GM15510 (cell line): Measurements from ENCODE around the gene AOX1.

Experiments
- POLR2A ChIP-seq: IDR thresholded peaks from 3 replicates; pipeline ENCODE4 v1.6.1; 2011; ENCODE audit warnings: borderline replicate concordance; ENCODE audit not compliant: insufficient read length; ENCODE audit errors: extremely low read depth

The AOX1 gene

DNA sequence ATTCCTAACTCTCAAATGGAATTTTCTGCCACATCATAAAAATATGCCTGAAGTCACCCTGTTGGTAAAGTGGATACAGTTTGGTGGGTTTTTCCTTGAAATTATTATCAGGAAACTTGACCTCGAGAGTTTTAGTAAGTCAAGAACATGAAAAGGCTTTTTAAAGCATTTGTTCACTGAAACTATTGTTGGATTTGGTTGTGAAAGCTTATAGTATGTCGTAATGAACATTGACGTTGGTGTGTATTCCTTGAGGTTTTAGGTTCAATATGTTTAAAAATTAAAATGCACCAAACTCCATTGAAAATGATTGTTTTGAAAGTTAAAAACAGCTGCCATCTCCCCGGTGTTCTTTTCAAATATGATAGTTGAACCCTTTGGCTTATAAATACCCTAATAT is 30.8 kb downstream of the AOX1 start:
- no peak for TF ChIP-seq POLR2A

DNA sequence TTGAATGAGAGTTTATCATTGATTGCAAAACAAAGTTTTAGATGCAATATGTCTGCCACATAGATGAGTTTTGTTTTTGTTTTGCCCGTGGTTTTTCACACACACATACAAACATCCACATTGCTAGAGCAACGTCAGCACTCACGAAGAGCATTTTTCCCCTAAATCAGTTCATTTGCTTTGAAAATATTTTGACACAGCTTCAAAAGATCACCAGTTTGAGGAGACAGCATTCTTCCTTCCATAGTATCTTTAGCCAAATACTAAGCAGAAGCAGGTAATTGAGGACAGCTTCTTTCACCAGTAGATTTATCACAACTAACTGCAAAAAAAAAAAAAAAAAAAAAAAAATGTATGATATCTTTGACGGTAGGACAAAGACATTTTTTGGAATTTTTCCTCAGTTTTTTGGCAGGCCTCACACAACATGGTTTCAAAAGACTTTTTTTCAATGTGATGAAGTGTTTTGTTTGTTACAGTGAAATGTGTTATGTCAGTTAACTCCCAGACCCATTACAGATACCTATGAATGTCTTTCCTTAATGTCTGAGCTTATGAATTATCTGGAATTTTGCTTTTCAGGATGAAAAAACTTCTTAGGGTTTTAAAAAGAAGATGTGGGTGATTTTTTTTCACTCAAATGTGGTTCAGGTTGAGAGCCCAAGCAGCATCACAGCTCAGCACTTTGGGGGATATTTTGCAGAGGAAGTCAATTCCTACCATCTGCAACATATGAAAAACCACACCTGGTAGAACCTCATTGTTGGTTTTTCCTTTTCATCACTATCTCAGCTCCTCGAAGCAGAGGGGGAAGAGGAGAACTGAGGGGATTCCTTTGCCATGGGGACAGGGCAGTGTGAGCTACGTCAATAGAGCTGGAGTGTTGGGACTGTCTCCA is 31.6 kb downstream of the AOX1 start:
- TF ChIP-seq POLR2A: no peak

DNA sequence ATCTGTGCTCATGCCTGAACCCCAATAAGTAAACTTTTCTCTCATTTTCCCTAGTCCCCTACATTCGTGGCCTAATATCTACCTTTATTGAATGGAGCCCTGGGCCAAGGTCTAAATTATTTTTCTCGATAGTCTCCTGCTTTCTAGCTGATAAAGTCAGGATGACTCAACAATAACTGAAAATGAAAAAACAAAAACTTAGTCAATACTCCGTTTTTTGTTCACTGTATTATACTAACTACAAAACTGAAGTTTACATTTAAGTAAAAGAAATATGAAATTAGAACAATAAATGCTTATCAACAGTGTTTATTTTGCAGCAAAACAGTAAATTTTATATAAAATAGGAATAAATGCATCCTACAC is 32.2 kb downstream of the AOX1 start:
- no peak for TF ChIP-seq POLR2A

DNA sequence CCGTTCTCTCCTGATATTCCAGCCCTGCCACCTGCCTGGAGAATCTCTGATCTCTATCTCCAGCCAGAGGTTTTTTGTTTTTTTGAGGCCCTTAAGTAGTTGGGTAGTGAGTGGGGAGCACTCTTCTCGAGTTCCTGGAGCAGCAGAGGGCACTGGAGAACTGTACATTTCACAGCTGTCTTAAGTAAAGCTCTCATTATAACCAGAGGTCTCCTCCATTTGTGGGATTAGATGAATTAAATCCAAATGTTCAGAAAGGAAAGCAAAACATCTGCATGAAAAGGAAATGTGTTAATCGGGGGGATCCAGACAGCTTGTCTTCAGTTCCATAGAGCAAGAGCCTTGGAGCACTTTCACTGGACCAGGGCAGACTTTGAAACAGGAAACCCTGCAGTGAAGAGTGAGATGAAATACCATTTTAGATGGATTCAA is 32.8 kb downstream of the AOX1 start:
- no peak for TF ChIP-seq POLR2A

DNA sequence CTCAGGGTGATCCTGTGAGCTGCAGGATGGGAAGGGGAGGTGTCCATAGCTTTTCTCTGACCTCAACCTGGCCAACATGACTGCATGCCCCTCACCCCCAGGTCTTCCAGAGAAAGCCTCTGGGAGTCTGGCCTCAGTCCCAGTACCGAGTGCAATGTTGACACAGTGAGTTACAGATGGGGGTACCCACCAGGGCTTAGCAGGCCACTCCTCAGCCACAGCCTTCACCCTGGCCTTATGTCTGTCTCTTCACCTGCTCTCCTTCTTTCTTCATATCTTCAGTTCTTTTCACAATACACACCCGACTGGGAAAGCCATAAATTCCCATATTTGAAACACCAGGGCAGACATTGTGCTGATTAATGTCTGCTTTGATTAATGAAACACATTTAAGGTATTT is 33.5 kb downstream of the AOX1 start:
- no peak for TF ChIP-seq POLR2A

DNA sequence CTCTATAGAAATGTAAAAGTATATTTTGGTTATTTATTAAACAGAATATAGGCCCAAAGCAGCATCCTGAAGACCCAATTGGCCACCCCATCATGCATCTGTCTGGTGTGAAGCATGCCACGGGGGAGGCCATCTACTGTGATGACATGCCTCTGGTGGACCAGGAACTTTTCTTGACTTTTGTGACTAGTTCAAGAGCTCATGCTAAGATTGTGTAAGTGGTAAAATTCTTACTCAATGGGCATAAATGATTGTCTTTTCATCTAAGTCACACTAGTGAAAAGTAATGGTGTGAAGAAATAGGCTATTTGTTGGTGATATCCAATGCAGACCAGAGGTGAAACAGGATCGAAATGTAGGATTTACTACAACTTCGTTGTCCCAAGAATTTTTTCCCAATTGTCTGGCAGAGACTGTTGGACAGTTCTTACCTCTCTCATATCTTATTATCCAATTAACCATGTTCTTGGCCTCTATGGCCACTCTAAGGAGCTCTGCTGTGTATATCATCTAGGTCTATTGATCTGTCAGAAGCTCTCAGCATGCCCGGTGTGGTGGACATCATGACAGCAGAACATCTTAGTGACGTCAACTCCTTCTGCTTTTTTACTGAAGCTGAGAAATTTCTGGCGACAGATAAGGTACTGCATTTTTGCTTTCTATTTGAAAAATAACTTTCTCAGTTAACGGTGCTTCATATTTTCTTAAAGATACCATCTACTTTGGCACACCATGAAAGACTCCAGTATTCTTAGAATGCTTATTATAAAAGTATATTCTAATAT is 35.0 kb downstream of the AOX1 start:
- TF ChIP-seq POLR2A: no peak

DNA sequence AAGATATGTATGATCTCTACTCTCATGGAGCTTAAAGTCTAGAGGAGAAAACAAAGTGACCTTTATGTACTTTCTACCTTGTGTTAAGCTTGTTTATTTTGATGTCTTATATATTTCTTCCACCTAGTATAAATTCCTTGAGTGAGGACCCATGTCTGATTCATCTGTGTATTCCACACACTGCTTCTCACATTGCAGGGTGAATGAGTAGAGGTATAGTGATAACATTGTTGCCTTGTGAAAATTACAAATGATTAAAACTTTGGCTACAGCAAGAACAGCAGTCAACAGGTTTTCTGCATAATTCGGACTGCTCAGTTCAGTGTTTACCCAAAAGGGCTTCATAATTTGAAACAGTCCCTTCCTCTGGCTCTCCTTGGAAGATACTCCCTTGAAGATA is 36.3 kb downstream of the AOX1 start:
- TF ChIP-seq POLR2A: no peak

DNA sequence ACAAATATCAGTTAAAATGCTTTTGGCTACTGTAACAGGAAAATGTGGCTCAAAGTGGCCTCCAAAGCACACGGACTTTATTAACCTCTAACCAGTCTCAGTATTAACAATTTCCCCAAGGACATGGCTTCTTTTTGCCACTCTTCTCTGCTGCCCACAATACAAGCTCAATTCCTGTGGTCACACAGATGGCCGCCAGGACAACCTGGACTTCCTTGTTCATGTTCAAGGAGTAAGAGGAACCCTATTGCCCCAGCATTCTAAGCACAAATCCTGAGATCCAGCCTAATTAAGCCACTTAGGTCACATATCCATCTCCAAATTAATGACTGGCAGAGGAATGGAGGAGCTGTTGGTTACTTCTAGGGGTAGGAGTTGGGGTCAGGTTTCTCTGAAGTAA is 38.2 kb downstream of the AOX1 start:
- no peak for TF ChIP-seq POLR2A

DNA sequence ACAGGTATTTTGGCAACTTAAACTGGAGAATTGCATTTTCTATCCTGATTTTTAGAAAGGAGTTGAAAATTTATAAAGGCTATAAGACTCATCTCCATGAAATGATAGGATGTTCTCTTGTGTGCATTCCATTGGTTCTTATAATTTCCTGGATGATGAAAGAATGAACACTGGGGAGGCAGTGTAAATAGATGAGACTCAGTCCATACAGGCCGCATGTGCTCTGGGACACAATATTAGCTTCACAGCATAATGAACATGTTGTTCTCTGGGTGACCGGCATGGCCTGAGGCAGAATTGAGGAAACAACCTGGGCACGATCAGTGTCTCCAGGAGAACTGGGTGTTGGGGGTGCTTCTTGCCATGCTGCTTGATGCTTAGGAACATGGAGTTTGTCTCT is 38.8 kb downstream of the AOX1 start:
- TF ChIP-seq POLR2A: no peak

DNA sequence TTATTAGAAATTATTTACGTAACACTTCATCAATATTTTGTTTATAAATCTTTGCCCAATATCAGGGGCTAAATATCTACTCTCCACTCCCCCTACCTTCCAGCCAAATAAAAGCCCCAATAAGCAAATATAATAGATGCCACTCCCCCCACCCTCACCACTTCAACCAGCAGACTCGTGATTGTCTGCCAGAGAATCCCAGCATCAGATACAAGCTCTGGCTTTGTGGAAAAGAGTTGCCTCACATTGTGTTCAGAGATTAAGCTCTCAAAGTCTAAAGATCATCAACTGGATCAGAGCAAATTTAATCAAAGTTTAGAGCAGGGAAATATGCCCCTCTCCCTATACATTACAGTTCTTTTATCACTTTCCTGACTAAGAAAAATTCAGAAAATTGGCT is 39.5 kb downstream of the AOX1 start:
- TF ChIP-seq POLR2A: no peak

DNA sequence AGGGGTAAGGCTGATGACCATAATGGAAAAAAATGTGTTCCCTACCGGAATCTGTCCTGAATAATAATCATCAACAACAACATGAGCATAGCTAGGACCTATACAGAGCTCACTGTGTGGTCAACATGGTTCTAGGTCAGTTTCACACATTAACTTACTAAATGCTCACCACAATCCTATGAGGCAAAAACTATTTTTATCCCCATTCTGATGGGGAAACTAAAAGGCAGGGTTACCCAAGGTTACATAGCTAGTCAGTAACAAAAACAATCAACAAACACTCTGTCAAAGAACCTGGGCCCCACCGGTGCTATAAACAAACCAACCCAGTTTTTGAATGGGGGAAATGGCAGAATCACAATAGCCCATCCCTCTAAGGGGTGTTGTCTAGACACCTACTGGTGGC is 40.1 kb downstream of the AOX1 start:
- no peak for TF ChIP-seq POLR2A

DNA sequence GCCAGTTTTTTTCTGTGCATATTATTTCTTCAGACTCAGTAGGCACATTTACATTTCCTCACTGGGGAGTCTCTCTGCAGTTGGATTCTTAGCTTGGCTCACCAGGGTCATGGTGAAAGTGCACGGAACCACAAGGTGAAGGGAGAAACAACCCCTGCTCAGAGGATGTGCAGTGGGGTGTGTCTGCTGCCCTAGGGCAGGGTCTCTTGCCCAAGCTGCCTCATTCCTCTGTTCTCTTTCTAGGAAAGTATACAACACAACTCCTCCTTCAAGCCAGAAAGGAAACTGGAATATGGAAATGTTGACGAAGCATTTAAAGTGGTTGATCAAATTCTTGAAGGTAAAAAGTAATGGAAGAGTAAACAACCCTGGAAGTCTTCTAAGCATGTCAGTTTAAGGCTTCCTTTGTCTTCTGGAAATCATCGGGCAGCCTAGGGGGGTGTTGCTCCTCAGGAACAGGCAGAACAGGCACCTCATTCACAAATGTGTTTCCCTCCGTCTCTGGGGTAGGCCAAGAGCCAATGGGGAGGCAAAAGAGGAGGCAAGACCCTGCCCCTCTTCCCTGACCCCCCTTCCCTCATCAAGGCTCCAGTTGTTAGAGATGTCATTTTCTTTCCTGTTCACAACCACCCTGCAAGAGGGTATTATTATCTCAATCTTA is 41.4 kb downstream of the AOX1 start:
- no peak for TF ChIP-seq POLR2A

DNA sequence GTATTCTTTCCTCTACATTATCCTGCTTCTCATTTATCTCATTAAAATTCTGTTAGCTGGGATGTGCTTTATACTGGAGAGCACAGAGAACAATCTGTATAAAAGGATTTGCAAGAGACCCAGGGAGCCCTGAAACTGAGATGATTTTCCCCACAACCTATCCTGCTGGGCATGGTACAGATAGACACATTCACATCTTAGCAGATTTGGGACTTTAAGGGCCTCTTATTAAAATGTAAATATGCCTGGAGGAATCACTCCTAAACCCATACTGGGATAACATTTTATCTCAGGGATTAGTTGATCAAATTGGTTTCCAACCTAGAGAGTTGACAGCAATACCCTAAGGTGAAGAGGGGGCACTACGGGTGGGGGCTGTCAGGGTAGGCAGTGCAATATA is 45.5 kb downstream of the AOX1 start:
- no peak for TF ChIP-seq POLR2A

DNA sequence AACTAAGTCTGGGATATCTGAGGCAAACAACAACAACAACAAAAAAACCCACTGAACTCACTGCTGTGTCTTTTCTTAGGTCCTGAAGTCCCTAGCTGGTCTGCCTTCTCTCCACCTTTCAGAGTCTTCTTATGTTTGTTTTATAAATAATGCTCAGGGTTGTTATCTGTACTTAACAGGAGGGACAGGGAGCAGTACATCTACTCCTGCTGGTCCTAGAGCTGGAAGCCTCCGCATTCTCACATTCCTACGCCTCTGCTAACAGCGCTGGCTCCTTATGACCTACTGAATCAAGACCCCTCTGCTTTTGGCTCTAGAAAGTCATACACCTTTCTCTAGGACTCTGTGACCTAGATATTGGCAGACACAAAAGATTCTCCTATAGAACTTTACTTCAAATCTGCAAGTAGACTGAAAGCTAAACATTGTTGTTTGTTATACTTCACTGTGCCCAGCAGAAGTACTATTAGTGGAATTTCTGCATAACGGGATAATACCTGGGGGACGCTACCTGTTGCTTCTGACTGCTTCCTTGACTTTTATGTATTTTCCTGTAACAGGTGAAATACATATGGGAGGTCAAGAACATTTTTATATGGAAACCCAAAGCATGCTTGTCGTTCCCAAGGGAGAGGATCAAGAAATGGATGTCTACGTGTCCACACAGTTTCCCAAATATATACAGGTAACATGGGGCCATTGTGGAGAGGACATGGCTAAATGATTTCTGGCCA is 48.6 kb downstream of the AOX1 start:
- no peak for TF ChIP-seq POLR2A

DNA sequence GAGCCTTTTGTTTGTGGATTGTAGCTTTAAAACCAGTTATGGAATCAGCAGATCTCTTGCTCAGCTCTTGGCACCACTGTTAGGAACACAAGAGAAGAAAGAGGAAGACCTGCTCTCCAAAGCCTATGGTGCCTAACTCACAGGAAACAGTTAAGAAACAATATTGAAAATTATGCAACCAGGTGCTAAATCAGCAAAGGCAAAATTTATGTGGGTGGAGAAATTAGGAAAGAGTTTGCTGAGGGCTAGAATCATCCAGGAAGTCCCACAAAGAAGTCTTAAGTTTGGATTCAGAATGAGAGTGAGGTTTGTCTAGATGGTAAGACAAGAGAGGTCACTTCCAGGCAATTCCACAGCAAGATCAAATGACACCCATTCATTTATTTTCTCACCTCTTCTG is 49.4 kb downstream of the AOX1 start:
- no peak for TF ChIP-seq POLR2A
